Measurements from ENCODE around the gene ZNF750. TPM values are rescaled to one million over a fixed set of nuclear protein-coding genes. Genes with fewer than 3 reads are reported as not detected.

ZNF750 gene
- total RNA-seq, 1 experiment from 2014 or later = not detected

GRCh38 chr17:82844796-82845162 is 5.0 kb upstream of the ZNF750 start:
- H3K27me3 ChIP-seq (ENCODE audit: control insufficient read depth, insufficient read depth, low read length) = no peaks in the 10 kb centered on the region
- H3K36me3 ChIP-seq (ENCODE audit: control insufficient read depth, insufficient read depth, low read length) = no peaks in the 10 kb centered on the region
- ChIA-PET POLR2A (no interaction called here), CTCF (no interaction called here)
- H3K27ac ChIP-seq (ENCODE audit: low read length) = no peak overlapping the region
- DNase-seq (ENCODE audit: low read depth, low spot score) = no peak
- intact Hi-C loops (cut with micrococcal nuclease; ENCODE audit: unreplicated experiment) (no loop called here), in situ Hi-C loops (cut with HindIII; ENCODE audit: low pct_unique_long_range_greater_than_20kb, low sequenced_read_pairs) (no loop called here)
- BruUV-seq (replicated peaks) = no TSS peak
- ATAC-seq = no peak
- TF ChIP-seq TCF7L2 (IDR thresholded peaks at IDR 0.05; ENCODE audit: low read depth, low read length) (no peak), CTCF (IDR thresholded peaks at IDR 0.05) (no peak), POLR2AphosphoS5 (IDR thresholded peaks at IDR 0.05; ENCODE audit: low read depth, low read length) (no peak), SIN3A (IDR thresholded peaks at IDR 0.05; ENCODE audit: borderline replicate concordance, insufficient read depth, low read depth, low read length) (no peak), REST (IDR thresholded peaks at IDR 0.05; ENCODE audit: insufficient read depth in 1 of 2, low read depth in 2 of 2, low read length in 1 of 2) (no peak)
- H3K4me1 ChIP-seq (ENCODE audit: control insufficient read depth, insufficient read depth, low read length) = no peaks in the 10 kb centered on the region
- no peak overlapping the region for H3K4me3 ChIP-seq (ENCODE audit: low read depth in 2 of 2, low read length in 2 of 2)
- H3K9me3 ChIP-seq (ENCODE audit: control insufficient read depth, insufficient read depth, low read depth, low read length) = no peaks in the 10 kb centered on the region

GRCh38 chr17:82843904-82844680 is 4.3 kb upstream of the ZNF750 start:
- H3K4me1 ChIP-seq (ENCODE audit: control insufficient read depth, insufficient read depth, low read length) = no peaks in the 10 kb centered on the region
- intact Hi-C loops (cut with micrococcal nuclease; ENCODE audit: unreplicated experiment) (no loop called here), in situ Hi-C loops (cut with HindIII; ENCODE audit: low pct_unique_long_range_greater_than_20kb, low sequenced_read_pairs) (no loop called here)
- TF ChIP-seq TCF7L2 (IDR thresholded peaks at IDR 0.05; ENCODE audit: low read depth, low read length) (no peak), POLR2AphosphoS5 (IDR thresholded peaks at IDR 0.05; ENCODE audit: low read depth, low read length) (no peak), REST (IDR thresholded peaks at IDR 0.05; ENCODE audit: insufficient read depth in 1 of 2, low read depth in 2 of 2, low read length in 1 of 2) (no peak), SIN3A (IDR thresholded peaks at IDR 0.05; ENCODE audit: borderline replicate concordance, insufficient read depth, low read depth, low read length) (no peak), CTCF (IDR thresholded peaks at IDR 0.05) (no peak)
- H3K36me3 ChIP-seq (ENCODE audit: control insufficient read depth, insufficient read depth, low read length) = no peaks in the 10 kb centered on the region; the same call in 1 of the 2 replicates
- H3K4me3 ChIP-seq (ENCODE audit: low read depth in 2 of 2, low read length in 2 of 2) = no peak overlapping the region
- no peak overlapping the region for H3K27ac ChIP-seq (ENCODE audit: low read length)
- H3K9me3 ChIP-seq (ENCODE audit: control insufficient read depth, insufficient read depth, low read depth, low read length) = no peaks in the 10 kb centered on the region
- no peak for DNase-seq (ENCODE audit: low read depth, low spot score)
- no TSS peak for BruUV-seq (replicated peaks)
- CTCF ChIA-PET = interaction anchor here (0.6 kb wide), 1 partner anchor 101 kb away, joined by 9 read pairs; no protein-coding TSS in a partner anchor
- no peaks in the 10 kb centered on the region for H3K27me3 ChIP-seq (ENCODE audit: control insufficient read depth, insufficient read depth, low read length)
- POLR2A ChIA-PET = interaction anchor here (0.6 kb wide), 1 partner anchor 68 kb away, joined by 6 read pairs; no protein-coding TSS in a partner anchor
- ATAC-seq = no peak

Data from Panc1 (cell line).